ENCODE results near the gene SHB. TPM values are rescaled to one million over a fixed set of nuclear protein-coding genes. Genes with fewer than 3 reads are reported as not detected.

The SHB gene
- total and polyA plus RNA-seq, 2 of the 8 experiments (the other 6 are each of a cell fraction or from before 2014, with no cell fraction given): 4.1 to 12.6 TPM

DNA sequence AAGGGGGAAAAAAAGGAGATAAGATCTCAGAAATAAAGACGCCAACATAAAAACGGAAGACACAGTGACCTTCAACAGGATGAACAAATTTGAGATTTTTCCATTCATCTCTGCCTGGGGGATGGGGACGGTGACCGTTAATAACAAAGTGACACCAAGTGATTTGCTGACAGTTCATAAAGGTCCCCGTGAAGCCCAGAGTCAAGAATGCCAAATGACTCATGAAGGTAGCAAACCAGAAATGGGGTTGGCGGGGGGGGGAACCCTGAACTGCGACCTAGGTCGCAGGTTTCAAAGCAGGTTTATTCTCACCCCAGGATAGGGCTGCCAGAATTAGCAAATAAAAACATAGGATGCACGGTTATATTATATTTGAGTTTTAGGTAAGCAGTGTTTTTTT lies 21.1 kb upstream of the SHB start:
- 63% methylated on average over 9 of the region's 9 CpGs; no CpG with 5 or more reads in 1 of the 2 experiments for WGBS, 2 experiments (ENCODE audit: extremely low coverage in 1 of 2, insufficient coverage in 1 of 2, insufficient read length in 1 of 2, insufficient replicate concordance in 2 of 2, low coverage in 1 of 2, low lambda C conversion rate in 2 of 2, missing lambda C conversion rate in 1 of 2)
- DNase-seq (ENCODE audit: low read depth in 1 of 2, low spot score in 2 of 2): no peak
- H2BK20ac ChIP-seq (ENCODE audit: low read length): no peak overlapping the region
- no peak overlapping the region for H2AK5ac ChIP-seq (ENCODE audit: low read depth, low read length)
- no peaks in the 10 kb centered on the region; a peak in 1 of 7 replicates for H3K27me3 ChIP-seq (replicated peaks in 1 of 4; ENCODE audit: control insufficient read depth in 3 of 4, extremely low read depth in 1 of 4, insufficient read depth in 3 of 4, low read length in 3 of 4)
- H4K91ac ChIP-seq (replicated peaks; ENCODE audit: insufficient read length, low read length): no peak overlapping the region
- no peak overlapping the region for H3K4me3 ChIP-seq (ENCODE audit: extremely low read depth in 1 of 4, insufficient read depth in 2 of 4, low read depth in 3 of 4, low read length in 4 of 4)
- ChIA-PET CTCF (ENCODE audit: partially characterized antibody) (interaction anchor here (1.1 to 4.4 kb wide), 6 partner anchors 9 to 273 kb away, joined by 3 to 44 read pairs (median 5); no protein-coding TSS in a partner anchor), POLR2A (ENCODE audit: partially characterized antibody) (no interaction called here)
- no peaks in the 10 kb centered on the region for H4K20me1 ChIP-seq (replicated peaks in 1 of 2; ENCODE audit: control insufficient read depth in 1 of 2, insufficient read depth in 2 of 2, low read length in 2 of 2)
- H2BK15ac ChIP-seq (ENCODE audit: low read length): no peak overlapping the region
- no peak overlapping the region for H3K4me2 ChIP-seq (ENCODE audit: insufficient read depth in 1 of 2, low read depth in 2 of 2, low read length in 2 of 2)
- H3K23me2 ChIP-seq (ENCODE audit: low read depth, low read length): no peaks in the 10 kb centered on the region; the same call in 1 of the 2 replicates
- H3K56ac ChIP-seq (replicated peaks; ENCODE audit: insufficient read length, low read depth, low read length): no peak overlapping the region
- no peak overlapping the region for H3K14ac ChIP-seq (ENCODE audit: insufficient read length)
- no peaks in the 10 kb centered on the region for H3K9me3 ChIP-seq (ENCODE audit: insufficient read depth in 2 of 2, low read depth in 1 of 2, low read length in 1 of 2)
- H2BK5ac ChIP-seq (ENCODE audit: low read depth, low read length): no peak overlapping the region
- no peak overlapping the region for H4K5ac ChIP-seq (ENCODE audit: insufficient read length, low read depth, low read length)
- H3K9ac ChIP-seq (replicated peaks in 1 of 4; ENCODE audit: extremely low read depth in 1 of 4, low read depth in 3 of 4, low read length in 3 of 4): no peak overlapping the region
- H3K27ac ChIP-seq (ENCODE audit: low read depth, low read length): no peak overlapping the region
- no peak overlapping the region for H3K4ac ChIP-seq (replicated peaks; ENCODE audit: insufficient read length, low read depth, low read length)
- peaks cover 0 to 6% (median 2%) of the 10 kb centered on the region in 4 experiments; a peak in 6 of 7 replicates for H3K4me1 ChIP-seq (replicated peaks in 1 of 4; ENCODE audit: control insufficient read depth in 3 of 4, insufficient read depth in 4 of 4, low read length in 3 of 4)
- H2BK120ac ChIP-seq (replicated peaks; ENCODE audit: low read depth, low read length): no peak overlapping the region
- no peak overlapping the region for H4K8ac ChIP-seq (ENCODE audit: extremely low read depth, insufficient read depth, low read length)
- H3K23ac ChIP-seq (ENCODE audit: insufficient read length): no peak overlapping the region
- no peaks in the 10 kb centered on the region for H3K79me1 ChIP-seq (ENCODE audit: low read depth, low read length)
- H3K18ac ChIP-seq (ENCODE audit: extremely low read depth, low read length): no peak overlapping the region
- no peak overlapping the region for H2BK12ac ChIP-seq (ENCODE audit: low read depth, low read length)
- FAIRE-seq: no peak
- no peak overlapping the region for H2AFZ ChIP-seq (ENCODE audit: low read length)
- H3K36me3 ChIP-seq (ENCODE audit: control insufficient read depth in 2 of 4, insufficient read depth in 4 of 4, low read length in 3 of 4): no peaks in the 10 kb centered on the region
- H3K79me2 ChIP-seq (ENCODE audit: control insufficient read depth in 1 of 2, insufficient read depth in 2 of 2, low read length in 2 of 2): no peaks in the 10 kb centered on the region
- TF ChIP-seq SP1 (IDR thresholded peaks at IDR 0.05; ENCODE audit: low read depth, low read length) (no peak), KDM5A (IDR thresholded peaks at IDR 0.05; ENCODE audit: low read length) (no peak), CBX8 (IDR thresholded peaks at IDR 0.05; ENCODE audit: borderline replicate concordance, low read depth, low read length) (no peak), MAFK (IDR thresholded peaks at IDR 0.05; ENCODE audit: low read depth, low read length) (no peak), GTF2F1 (IDR thresholded peaks at IDR 0.05; ENCODE audit: borderline replicate concordance, low read depth, low read length) (no peak), CTBP2 (IDR thresholded peaks at IDR 0.05; ENCODE audit: borderline replicate concordance, insufficient read depth, insufficient read length, low read length) (no peak), EZH2 (IDR thresholded peaks at IDR 0.05; ENCODE audit: low read depth, low read length, severe bottlenecking) (no peak), BRCA1 (IDR thresholded peaks at IDR 0.05; ENCODE audit: low read depth, low read length) (no peak), JUN (IDR thresholded peaks at IDR 0.05; ENCODE audit: low read depth, low read length) (no peak), HDAC2 (IDR thresholded peaks at IDR 0.05; ENCODE audit: borderline replicate concordance in 1 of 2, low read depth in 2 of 2, low read length in 2 of 2) (no peak)
- TF ChIP-seq, protein P1, sequence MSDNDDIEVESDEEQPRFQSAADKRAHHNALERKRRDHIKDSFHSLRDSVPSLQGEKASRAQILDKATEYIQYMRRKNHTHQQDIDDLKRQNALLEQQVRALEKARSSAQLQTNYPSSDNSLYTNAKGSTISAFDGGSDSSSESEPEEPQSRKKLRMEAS (IDR thresholded peaks at IDR 0.05): no peak
